A549 (cell line): ENCODE results near the gene ZNRF3. TPM values are rescaled to one million over a fixed set of nuclear protein-coding genes. Genes with fewer than 3 reads are reported as not detected.

ENCODE experiments used
- ATAC-seq, 2 experiments: fragments of 200-7000 bp in 1 of 2; fragments of >200 bp in 1 of 2; cut with Nextera tagmentation in 1 of 2; cut with Tn5 transposase in 1 of 2; 3 replicates each; pipeline versions ENCODE4 v1.8.0 to v1.9.1; 2018 to 2020; ENCODE audit warnings: mild to moderate bottlenecking in 1 of 2, moderate library complexity in 1 of 2
- CTCF ChIA-PET: fragments of 300-600 bp; sonication (Branson Sonifier 250); formaldehyde crosslinking; extraction: SDS; loops from one replicate; lab custom pipeline; 2021; ENCODE audit warnings: antibody characterized with exemption, inconsistent platforms; lab: Yijun Ruan, JAX
- POLR2A ChIA-PET: fragments of 350-600 bp; formaldehyde crosslinking; extraction: SDS; loops from one replicate; lab custom pipeline; 2021; ENCODE audit warnings: antibody characterized with exemption, inconsistent platforms; lab: Yijun Ruan, JAX
- DNase-seq, 2 experiments: peaks; one replicate each; pipeline versions ENCODE4 v3.0.0 to v3.0.0-alpha.2; 2011 to 2016; ENCODE audit warnings: low read depth in 1 of 2, low spot score in 1 of 2
- FAIRE-seq: peaks from 2 replicates; lab custom pipeline; 2011; peaks lifted over from hg19 to GRCh38; lab: Jason Lieb, UNC
- H3K27ac ChIP-seq, 2 experiments: fragments of >200 bp; sonication (Bioruptor Twin); formaldehyde crosslinking; 3 replicates each; pipeline ENCODE4 v1.5.1; 2016 to 2017
- H3K4me1 ChIP-seq: fragments of >200 bp; sonication (Bioruptor Twin); formaldehyde crosslinking; 3 replicates; pipeline ENCODE4 v1.6.1; 2016
- H3K4me2 ChIP-seq: fragments of >200 bp; sonication (Bioruptor Twin); formaldehyde crosslinking; 3 replicates; pipeline ENCODE4 v1.6.1; 2016
- H3K4me3 ChIP-seq: fragments of >200 bp; sonication (Bioruptor Twin); formaldehyde crosslinking; 3 replicates; pipeline ENCODE4 v1.5.1; 2016
- H3K9me3 ChIP-seq: fragments of >200 bp; sonication (Bioruptor Twin); formaldehyde crosslinking; 3 replicates; pipeline ENCODE4 v1.6.1; 2016
- E2F6 ChIP-seq: IDR thresholded peaks from 2 replicates; pipeline ENCODE4 v1.6.1; 2012; ENCODE audit warnings: low read depth, borderline replicate concordance
- EHF ChIP-seq: fragments of 250-450 bp; sonication (Bioruptor Pico); IDR thresholded peaks from 2 replicates; pipeline ENCODE4 v1.5.0; 2020; ENCODE audit warnings: mild to moderate bottlenecking
- HOXB13 ChIP-seq: fragments of 250-450 bp; sonication (Bioruptor Pico); IDR thresholded peaks from 2 replicates; pipeline ENCODE4 v1.5.0; 2020; ENCODE audit warnings: low read depth, mild to moderate bottlenecking, moderate library complexity
- JUN ChIP-seq, 2 experiments: fragments of >200 bp; sonication (Bioruptor Twin); formaldehyde crosslinking; IDR thresholded peaks; 2 replicates in 1 of 2; 3 replicates in 1 of 2; pipeline ENCODE4 v1.6.1; 2016 to 2017
- JUNB ChIP-seq: fragments of >200 bp; sonication (Bioruptor Twin); formaldehyde crosslinking; IDR thresholded peaks from 2 replicates; pipeline ENCODE4 v1.6.1; 2016
- MAZ ChIP-seq: fragments of 150-350 bp; IDR thresholded peaks from 2 replicates; pipeline ENCODE4 v1.6.1; 2014; ENCODE audit warnings: antibody characterized with exemption, low read depth, low read length, borderline replicate concordance
- NR3C1 ChIP-seq: fragments of >200 bp; sonication (Bioruptor Twin); formaldehyde crosslinking; IDR thresholded peaks from 3 replicates; pipeline ENCODE4 v1.6.1; 2017
- POLR2A ChIP-seq: IDR thresholded peaks from 2 replicates; pipeline ENCODE4 v1.6.1; 2012; ENCODE audit warnings: mild to moderate bottlenecking, low read length
- RAD21 ChIP-seq, 2 experiments: fragments of >200 bp in 1 of 2; sonication (Bioruptor Twin) in 1 of 2; formaldehyde crosslinking in 1 of 2; IDR thresholded peaks in 1 of 2; conservative IDR thresholded peaks in 1 of 2; 2 replicates in 1 of 2; 3 replicates in 1 of 2; pipeline ENCODE4 v1.6.1; 2012 to 2018; ENCODE audit warnings: inconsistent platforms in 1 of 2
- RARB ChIP-seq: fragments of 250-450 bp; sonication (Bioruptor Pico); IDR thresholded peaks from 2 replicates; pipeline ENCODE4 v1.8.0; 2021; ENCODE audit warnings: mild to moderate bottlenecking, moderate library complexity
- REST ChIP-seq: fragments of 200-600 bp; sonication (generic); IDR thresholded peaks from 2 replicates; pipeline ENCODE4 v1.6.1; 2016; ENCODE audit warnings: antibody characterized with exemption, mild to moderate bottlenecking, moderate library complexity
- TFCP2L1 ChIP-seq: fragments of 250-450 bp; sonication (Bioruptor Pico); IDR thresholded peaks from 2 replicates; pipeline ENCODE4 v1.5.0; 2021; ENCODE audit warnings: mild to moderate bottlenecking
- ZC3H11A ChIP-seq: fragments of 450-650 bp; IDR thresholded peaks from 2 replicates; pipeline ENCODE4 v1.6.1; 2014; ENCODE audit warnings: antibody characterized with exemption, mild to moderate bottlenecking
- ZFP36 ChIP-seq: fragments of 450-650 bp; IDR thresholded peaks from 2 replicates; pipeline ENCODE4 v1.6.1; 2014; ENCODE audit warnings: borderline replicate concordance; ENCODE audit not compliant: partially characterized antibody
- WGBS: methylation state at CpG from one replicate; pipeline ENCODE4 v1.1.6; 2017; ENCODE audit errors: missing lambda C conversion rate; 5-methylcytosine and 5-hydroxymethylcytosine counted together
- polyA plus RNA-seq, 4 experiments: library from polyadenylated mRNA; depleted of rRNA in 3 of 4; stranded (reverse); fragments of >200 nt; fragmentation: RNase III in 1 of 4; extraction: RNeasy Plus Mini Kit Qiagen cat#74134 plus additional on column Dnase treatment in 1 of 4; gene quantifications; 2 replicates in 3 of 4; 3 replicates in 1 of 4; pipeline ENCODE4 v1.2.3, GENCODE V29; 2011 to 2017
- TF ChIP-seq, protein P1 (sequence below): fragments of >200 bp; sonication (Bioruptor Twin); formaldehyde crosslinking; IDR thresholded peaks from 3 replicates; pipeline ENCODE4 v1.5.1; 2016
- TF ChIP-seq, protein P2 (sequence below): IDR thresholded peaks from 2 replicates; pipeline ENCODE4 v1.6.1; 2012

ZNRF3 gene
- polyA plus RNA-seq, 2 of the 4 experiments (the other 2 are of a cell fraction) = 4.6 to 6.9 TPM

GRCh38 chr22:29026579-29026978 is 143.2 kb downstream of the ZNRF3 start:
- H3K4me3 ChIP-seq = no peak overlapping the region
- WGBS = 98% methylated on average over 3 of the region's 3 CpGs
- no peak for FAIRE-seq
- ChIA-PET POLR2A (no interaction called here), CTCF (interaction anchor here (0.8 to 1.0 kb wide), 3 partner anchors 8 to 90 kb away, joined by 3 read pairs; no protein-coding TSS in a partner anchor)
- H3K27ac ChIP-seq = 0 out of 6 replicates have a peak overlapping the region, but pooled peaks of 1 of the 2 experiments have one; percentile 50
- TF ChIP-seq, protein P1, sequence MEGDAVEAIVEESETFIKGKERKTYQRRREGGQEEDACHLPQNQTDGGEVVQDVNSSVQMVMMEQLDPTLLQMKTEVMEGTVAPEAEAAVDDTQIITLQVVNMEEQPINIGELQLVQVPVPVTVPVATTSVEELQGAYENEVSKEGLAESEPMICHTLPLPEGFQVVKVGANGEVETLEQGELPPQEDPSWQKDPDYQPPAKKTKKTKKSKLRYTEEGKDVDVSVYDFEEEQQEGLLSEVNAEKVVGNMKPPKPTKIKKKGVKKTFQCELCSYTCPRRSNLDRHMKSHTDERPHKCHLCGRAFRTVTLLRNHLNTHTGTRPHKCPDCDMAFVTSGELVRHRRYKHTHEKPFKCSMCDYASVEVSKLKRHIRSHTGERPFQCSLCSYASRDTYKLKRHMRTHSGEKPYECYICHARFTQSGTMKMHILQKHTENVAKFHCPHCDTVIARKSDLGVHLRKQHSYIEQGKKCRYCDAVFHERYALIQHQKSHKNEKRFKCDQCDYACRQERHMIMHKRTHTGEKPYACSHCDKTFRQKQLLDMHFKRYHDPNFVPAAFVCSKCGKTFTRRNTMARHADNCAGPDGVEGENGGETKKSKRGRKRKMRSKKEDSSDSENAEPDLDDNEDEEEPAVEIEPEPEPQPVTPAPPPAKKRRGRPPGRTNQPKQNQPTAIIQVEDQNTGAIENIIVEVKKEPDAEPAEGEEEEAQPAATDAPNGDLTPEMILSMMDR = no peak
- TF ChIP-seq RAD21 (conservative IDR thresholded peaks at IDR 0.05 in 1 of 2, IDR thresholded peaks at IDR 0.05 in 1 of 2) = no peak
- no peak for TF ChIP-seq POLR2A
- no peak for TF ChIP-seq E2F6
- no peak for TF ChIP-seq HOXB13 (CRISPR knock-in tag)
- TF ChIP-seq EHF (CRISPR knock-in tag) = no peak
- TF ChIP-seq, protein P2, sequence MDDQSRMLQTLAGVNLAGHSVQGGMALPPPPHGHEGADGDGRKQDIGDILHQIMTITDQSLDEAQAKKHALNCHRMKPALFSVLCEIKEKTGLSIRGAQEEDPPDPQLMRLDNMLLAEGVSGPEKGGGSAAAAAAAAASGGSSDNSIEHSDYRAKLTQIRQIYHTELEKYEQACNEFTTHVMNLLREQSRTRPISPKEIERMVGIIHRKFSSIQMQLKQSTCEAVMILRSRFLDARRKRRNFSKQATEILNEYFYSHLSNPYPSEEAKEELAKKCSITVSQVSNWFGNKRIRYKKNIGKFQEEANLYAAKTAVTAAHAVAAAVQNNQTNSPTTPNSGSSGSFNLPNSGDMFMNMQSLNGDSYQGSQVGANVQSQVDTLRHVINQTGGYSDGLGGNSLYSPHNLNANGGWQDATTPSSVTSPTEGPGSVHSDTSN = no peak
- TF ChIP-seq ZC3H11A = no peak
- no peak for TF ChIP-seq JUNB
- no peak for ATAC-seq
- H3K4me2 ChIP-seq = no peak overlapping the region
- peaks cover 57% of the 10 kb centered on the region for H3K4me1 ChIP-seq
- no peak for DNase-seq
- no peaks in the 10 kb centered on the region for H3K9me3 ChIP-seq

GRCh38 chr22:29028468-29028867 is 145.1 kb downstream of the ZNRF3 start:
- no peak overlapping the region for H3K4me3 ChIP-seq
- TF ChIP-seq ZFP36 (no peak), JUN (IDR thresholded peaks at IDR 0.05) (no peak), TFCP2L1 (no peak), MAZ (no peak), NR3C1 (no peak), RARB (CRISPR knock-in tag) (no peak), REST (no peak)
- TF ChIP-seq, all 56 proteins: peak for 0
- ChIA-PET POLR2A (no interaction called here), CTCF (interaction anchor here (1.2 to 2.5 kb wide), 2 partner anchors 12 kb away, joined by 3 to 19 read pairs; no protein-coding TSS in a partner anchor)
- 95% methylated on average over 4 of the region's 4 CpGs for WGBS
- no peak for ATAC-seq
- no peaks in the 10 kb centered on the region for H3K9me3 ChIP-seq
- peak overlapping the region; percentile 97 to 100; a peak in 5 of 6 replicates for H3K27ac ChIP-seq
- FAIRE-seq = no peak
- H3K4me2 ChIP-seq = peak overlapping the region; percentile 9; the same call in 1 of the 3 replicates
- DNase-seq = no peak
- H3K4me1 ChIP-seq = peaks cover 59% of the 10 kb centered on the region
